Measurements from ENCODE around the gene SLMAP.

- TF ChIP-seq EZH2phosphoT487 (IDR thresholded peaks at IDR 0.05; ENCODE audit: low read length) (no peak), CTCF (IDR thresholded peaks at IDR 0.05; ENCODE audit: low read length) (no peak)
Measured at GRCh38 chr3:57764794-57765193, 8.7 kb downstream of the SLMAP start.

Data from MM.1S (cell line).